GM19025 (cell line): Measurements from ENCODE around the gene POLE3.
"Not testable (repeated sequence)": the region's sequence is repeated elsewhere in the genome, so short reads cannot be mapped to it uniquely, and the experiment has no call there.

ENCODE experiments used
- ATAC-seq: cut with Tn5 transposase; IDR thresholded peaks from one replicate; pipeline ENCODE4 v1.9.1; 2021; ENCODE audit warnings: mild to moderate bottlenecking, low read depth, moderate library complexity; ENCODE audit not compliant: unreplicated experiment

The POLE3 gene

GRCh38 chr9:113406353-113406752 is 4.1 kb downstream of the POLE3 start:
- not testable (repeated sequence) for ATAC-seq

DNA sequence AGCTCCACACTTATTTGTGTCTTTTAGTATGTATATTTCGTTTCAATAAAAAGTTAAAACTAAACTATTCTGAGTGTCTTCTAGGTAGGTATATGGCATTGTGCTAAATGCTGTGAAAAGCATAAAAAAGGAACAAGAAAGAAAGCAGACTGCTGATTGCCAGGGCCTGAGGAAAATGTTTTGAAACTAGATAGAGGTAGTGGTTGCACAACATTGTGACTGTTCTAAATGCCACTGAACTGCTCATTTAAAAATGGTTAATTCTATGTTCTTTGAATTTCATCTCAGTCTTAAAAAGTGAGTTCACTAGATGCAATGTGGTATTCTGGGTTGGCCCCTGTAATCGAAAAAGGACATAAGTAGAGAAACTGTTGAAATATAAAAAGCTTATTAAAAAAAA is 6.8 kb downstream of the POLE3 start:
- no peak for ATAC-seq

- peak; percentile 99 for ATAC-seq
Measured at GRCh38 chr9:113401027-113401792, 9.3 kb downstream of the POLE3 start, which contains the start of gene ALAD. Gene ALAD, minus strand, starts transcription at chr9:113401284. Its CDS starts 7,725 bp downstream, at chr9:113393559.

- ATAC-seq = no peak
Measured at GRCh38 chr9:113399646-113400200, 10.8 kb downstream of the POLE3 start.

DNA sequence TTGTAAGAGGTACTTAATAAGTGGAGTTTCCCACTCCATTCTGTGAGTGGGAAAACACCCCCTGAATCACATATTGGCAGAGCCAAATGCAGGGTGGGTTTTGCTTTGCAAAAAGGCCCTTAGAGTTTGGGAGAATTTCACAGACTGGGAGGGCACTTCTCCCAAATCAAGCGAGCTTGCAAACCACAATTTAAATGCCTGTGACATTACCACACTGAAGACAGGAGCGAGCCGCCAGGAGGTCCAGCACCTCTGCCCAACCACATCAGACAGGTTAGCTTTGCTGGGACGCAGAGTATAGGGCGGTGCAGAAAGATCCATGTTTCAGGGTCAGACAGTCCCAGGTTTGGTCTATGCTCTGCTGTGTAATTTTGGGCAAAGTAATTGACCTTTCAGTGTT is 11.7 kb downstream of the POLE3 start:
- ATAC-seq = no peak

- no peak for ATAC-seq
Measured at GRCh38 chr9:113397203-113397631, 13.3 kb downstream of the POLE3 start.

GRCh38 chr9:113395000-113395861 is 15.2 kb downstream of the POLE3 start:
- ATAC-seq = no peak

- no peak for ATAC-seq
Measured at GRCh38 chr9:113393281-113393680, 17.2 kb downstream of the POLE3 start.

- ATAC-seq = no peak
Measured at GRCh38 chr9:113391917-113392316, 18.6 kb downstream of the POLE3 start.

GRCh38 chr9:113390192-113390960 is 20.1 kb downstream of the POLE3 start:
- no peak for ATAC-seq

GRCh38 chr9:113389451-113389850 is 21.0 kb downstream of the POLE3 start:
- ATAC-seq = no peak

DNA sequence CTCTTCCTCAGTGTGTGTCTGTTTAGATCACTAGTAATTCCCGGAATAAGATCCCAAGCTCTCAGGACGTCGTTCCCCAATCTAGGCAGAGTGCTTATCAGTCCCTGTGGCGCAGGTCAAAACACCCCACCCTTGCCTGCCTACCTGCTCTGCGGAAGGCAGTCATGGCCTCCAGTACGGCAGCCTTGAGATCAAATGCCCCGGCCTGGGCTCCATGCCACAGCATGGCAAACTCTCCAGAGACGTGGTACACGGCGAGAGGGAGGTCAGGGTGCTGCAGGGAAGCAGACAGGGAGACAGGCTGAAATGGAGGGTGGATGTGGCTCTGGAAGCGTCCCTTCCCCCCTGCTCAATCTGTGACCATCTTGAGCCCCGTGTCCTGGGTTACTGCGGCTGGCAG is 21.6 kb downstream of the POLE3 start:
- no peak for ATAC-seq

DNA sequence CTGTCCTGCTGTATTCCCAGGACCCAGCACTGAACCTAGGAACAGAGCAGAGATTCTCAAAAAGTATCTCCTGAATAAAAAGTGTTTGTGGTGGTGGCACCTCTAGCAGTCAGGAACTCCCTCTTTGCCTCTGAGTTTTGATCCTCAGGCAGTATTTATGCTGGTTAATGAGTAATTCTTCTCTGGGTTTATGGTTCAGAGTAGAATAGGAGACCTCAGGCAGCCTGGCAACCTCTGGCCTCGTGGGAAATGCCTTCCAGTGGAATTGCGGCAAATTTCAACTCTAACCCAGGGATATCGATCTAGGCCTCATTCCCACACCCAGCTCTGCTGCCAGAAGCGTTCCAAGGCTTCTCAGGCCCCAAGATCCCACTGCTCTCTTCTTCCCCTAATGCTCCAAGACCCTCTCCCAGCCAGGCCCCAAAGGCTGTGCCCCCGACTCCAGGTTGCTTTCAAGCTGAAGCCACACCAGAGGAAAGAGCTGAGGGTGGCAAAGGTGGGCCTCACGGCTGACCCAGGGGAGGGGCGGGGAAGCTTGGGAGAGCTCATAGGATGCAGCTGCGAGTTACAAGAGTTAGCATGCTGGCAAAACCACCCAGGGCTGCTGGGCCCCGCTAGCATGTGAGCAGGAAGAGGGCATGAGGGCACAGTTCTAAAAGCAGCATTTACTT is 22.8 kb downstream of the POLE3 start:
- no peak for ATAC-seq

- no peak for ATAC-seq
Measured at GRCh38 chr9:113386571-113387393, 23.7 kb downstream of the POLE3 start.

DNA sequence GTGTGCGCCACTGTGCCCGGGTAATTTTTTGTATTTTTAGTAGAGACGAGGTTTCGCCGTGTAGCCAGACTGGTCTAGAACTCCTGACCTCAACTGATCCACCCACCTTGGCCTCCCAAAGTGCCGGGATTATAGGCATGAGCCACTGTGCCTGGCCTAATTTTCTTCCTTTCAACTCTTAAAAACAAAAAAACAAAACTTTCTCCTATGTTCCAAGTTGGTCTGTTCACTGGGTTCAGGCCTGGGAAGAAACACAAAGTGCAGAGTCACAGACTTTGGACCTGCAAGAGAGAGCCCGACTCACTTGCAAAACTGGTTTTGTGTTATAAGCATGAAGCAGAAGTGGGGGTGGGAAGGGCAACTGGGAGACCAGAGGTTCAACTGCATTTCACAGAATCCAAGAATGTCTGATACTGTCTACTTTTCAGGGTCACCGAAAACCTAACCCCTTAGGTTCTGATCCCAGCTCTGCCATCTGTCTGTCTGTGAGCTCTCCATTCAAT is 28.5 kb downstream of the POLE3 start:
- ATAC-seq = no peak

GRCh38 chr9:113381441-113381840 is 29.0 kb downstream of the POLE3 start:
- not testable (repeated sequence) for ATAC-seq

DNA sequence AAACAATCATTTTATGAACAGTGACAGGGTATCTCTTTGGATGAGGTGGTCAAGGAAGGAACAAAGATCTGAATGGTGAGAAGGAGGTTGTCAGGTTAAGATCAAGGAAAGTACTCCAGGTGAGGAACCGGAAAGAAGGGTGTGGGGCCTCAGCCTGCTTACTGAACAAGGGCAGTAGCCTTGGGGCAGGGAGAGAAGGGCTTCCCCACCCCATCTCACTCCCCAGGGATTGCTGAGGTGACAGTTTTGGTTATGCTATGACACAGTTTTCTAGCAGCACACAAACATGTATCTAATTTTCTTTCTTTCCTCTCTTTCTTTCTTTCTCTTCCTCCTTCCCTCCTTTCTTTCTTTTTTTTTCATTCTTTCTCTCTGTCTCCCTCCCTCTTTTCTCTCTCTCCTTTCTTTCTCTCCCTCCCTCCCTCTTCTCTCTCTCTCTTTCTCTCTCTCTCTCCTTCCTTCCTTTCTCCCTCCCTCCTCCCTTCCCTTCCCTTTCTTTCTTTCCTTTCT is 29.6 kb downstream of the POLE3 start:
- ATAC-seq = peak; percentile 50

- ATAC-seq = not testable (repeated sequence)
Measured at GRCh38 chr9:113379829-113380210, 30.7 kb downstream of the POLE3 start.
